Measurements from ENCODE around the gene NAGPA.
"Not testable (repeated sequence)": the region's sequence is repeated elsewhere in the genome, so short reads cannot be mapped to it uniquely, and the experiment has no call there.

Gene NAGPA

GRCh38 chr16:5033256-5034166 lies at the start of gene NAGPA:
TSS of gene NAGPA (minus strand) at chr16:5033935. CDS start at chr16:5033914, 21 bp downstream.
- no peak for TF ChIP-seq GATA1 (IDR thresholded peaks at IDR 0.05; ENCODE audit: low read depth, low read length)
- TF ChIP-seq POLR2A (IDR thresholded peaks at IDR 0.05; ENCODE audit: low read length) = peak; percentile 68

GRCh38 chr16:5080996-5081395 lies 47.3 kb upstream of the NAGPA start:
- DNase-seq = not testable (repeated sequence)

More at GRCh38 chr16:5033256-5034166, at the start of gene NAGPA:
- peak; percentile 89 to 92 for DNase-seq

GRCh38 chr16:5080461-5080860 lies 46.7 kb upstream of the NAGPA start:
- DNase-seq = not testable (repeated sequence)

GRCh38 chr16:5078626-5079025 lies 44.9 kb upstream of the NAGPA start:
- DNase-seq = no peak
- TF ChIP-seq POLR2A (IDR thresholded peaks at IDR 0.05; ENCODE audit: low read length) (no peak), GATA1 (IDR thresholded peaks at IDR 0.05; ENCODE audit: low read depth, low read length) (no peak)

- no peak for DNase-seq
- TF ChIP-seq GATA1 (IDR thresholded peaks at IDR 0.05; ENCODE audit: low read depth, low read length) = no peak
- TF ChIP-seq POLR2A (IDR thresholded peaks at IDR 0.05; ENCODE audit: low read length) = no peak
These were observed 43.6 kb upstream of the NAGPA start for GRCh38 chr16:5077304-5077703.

- no peak for TF ChIP-seq POLR2A (IDR thresholded peaks at IDR 0.05; ENCODE audit: low read length)
- no peak for TF ChIP-seq GATA1 (IDR thresholded peaks at IDR 0.05; ENCODE audit: low read depth, low read length)
- no peak for DNase-seq
These were observed 41.9 kb upstream of the NAGPA start for GRCh38 chr16:5075637-5076036.

- not testable (repeated sequence) for DNase-seq
These were observed 40.0 kb upstream of the NAGPA start for GRCh38 chr16:5073771-5074170.

- DNase-seq = no peak
- no peak for TF ChIP-seq POLR2A (IDR thresholded peaks at IDR 0.05; ENCODE audit: low read length)
- no peak for TF ChIP-seq GATA1 (IDR thresholded peaks at IDR 0.05; ENCODE audit: low read depth, low read length)
These were observed 39.5 kb upstream of the NAGPA start for GRCh38 chr16:5073279-5073629.

- TF ChIP-seq POLR2A (IDR thresholded peaks at IDR 0.05; ENCODE audit: low read length) = no peak
- no peak for TF ChIP-seq GATA1 (IDR thresholded peaks at IDR 0.05; ENCODE audit: low read depth, low read length)
- no peak for DNase-seq
These were observed 38.9 kb upstream of the NAGPA start for GRCh38 chr16:5072334-5073278.

- TF ChIP-seq GATA1 (IDR thresholded peaks at IDR 0.05; ENCODE audit: low read depth, low read length) (no peak), POLR2A (IDR thresholded peaks at IDR 0.05; ENCODE audit: low read length) (peak; percentile 89)
- peak; percentile 92 to 94 for DNase-seq
These were observed 38.1 kb upstream of the NAGPA start, which contains the start of gene ALG1 for GRCh38 chr16:5071681-5072333. TSS of gene ALG1 (plus strand) at chr16:5071843. CDS start at chr16:5071850, 7 bp downstream.

GRCh38 chr16:5071341-5071680 lies 37.6 kb upstream of the NAGPA start:
- no peak for DNase-seq
- TF ChIP-seq GATA1 (IDR thresholded peaks at IDR 0.05; ENCODE audit: low read depth, low read length) (no peak), POLR2A (IDR thresholded peaks at IDR 0.05; ENCODE audit: low read length) (no peak)

GRCh38 chr16:5070431-5071186 lies 36.9 kb upstream of the NAGPA start:
- TF ChIP-seq GATA1 (IDR thresholded peaks at IDR 0.05; ENCODE audit: low read depth, low read length) = no peak
- no peak for TF ChIP-seq POLR2A (IDR thresholded peaks at IDR 0.05; ENCODE audit: low read length)
- DNase-seq = peak in 1 of 2 experiments; percentile 38

GRCh38 chr16:5069854-5070253 lies 36.1 kb upstream of the NAGPA start:
- no peak for DNase-seq
- no peak for TF ChIP-seq GATA1 (IDR thresholded peaks at IDR 0.05; ENCODE audit: low read depth, low read length)
- TF ChIP-seq POLR2A (IDR thresholded peaks at IDR 0.05; ENCODE audit: low read length) = no peak

Measured in erythroblast (primary cell).